SU-DHL-6 (cell line): ENCODE results near the gene ANAPC4.

Source experiments
- EZH2phosphoT487 ChIP-seq: fragments of 200-600 bp; sonication (generic), shearing (Covaris generic); conservative IDR thresholded peaks from 2 replicates; pipeline ENCODE4 v1.6.1; 2018; ENCODE audit warnings: mild to moderate bottlenecking, antibody characterized with exemption, low read length, moderate library complexity, mixed read lengths
- TF ChIP-seq, protein P1 (sequence below): fragments of 200-600 bp; sonication (generic); IDR thresholded peaks from one replicate; pipeline ENCODE4 v1.5.1; 2017; ENCODE audit warnings: antibody characterized with exemption, mild to moderate bottlenecking, low read length, moderate library complexity; ENCODE audit not compliant: insufficient read depth, poor library complexity, severe bottlenecking

DNA sequence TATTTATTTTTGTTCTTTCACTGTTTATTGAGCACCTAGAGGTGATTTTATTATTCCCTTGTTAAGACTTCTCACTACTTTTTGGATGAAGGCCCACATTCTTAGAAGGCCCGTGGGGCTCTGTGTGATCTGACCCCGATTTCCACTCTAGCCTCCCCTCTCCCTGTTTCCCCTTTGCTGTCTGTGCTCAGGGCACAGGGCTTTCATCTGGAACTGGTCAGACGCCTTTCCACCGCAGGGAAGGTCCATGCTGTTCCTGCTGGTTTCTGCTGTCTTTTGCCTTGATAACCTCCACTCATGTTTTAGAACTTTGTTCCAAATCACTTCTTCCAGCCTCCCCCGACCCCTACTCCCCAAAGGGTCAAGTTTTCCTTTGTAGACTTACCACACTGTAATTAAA, 31.3 kb upstream of the ANAPC4 start:
- no peak for TF ChIP-seq EZH2phosphoT487
- TF ChIP-seq, protein P1, sequence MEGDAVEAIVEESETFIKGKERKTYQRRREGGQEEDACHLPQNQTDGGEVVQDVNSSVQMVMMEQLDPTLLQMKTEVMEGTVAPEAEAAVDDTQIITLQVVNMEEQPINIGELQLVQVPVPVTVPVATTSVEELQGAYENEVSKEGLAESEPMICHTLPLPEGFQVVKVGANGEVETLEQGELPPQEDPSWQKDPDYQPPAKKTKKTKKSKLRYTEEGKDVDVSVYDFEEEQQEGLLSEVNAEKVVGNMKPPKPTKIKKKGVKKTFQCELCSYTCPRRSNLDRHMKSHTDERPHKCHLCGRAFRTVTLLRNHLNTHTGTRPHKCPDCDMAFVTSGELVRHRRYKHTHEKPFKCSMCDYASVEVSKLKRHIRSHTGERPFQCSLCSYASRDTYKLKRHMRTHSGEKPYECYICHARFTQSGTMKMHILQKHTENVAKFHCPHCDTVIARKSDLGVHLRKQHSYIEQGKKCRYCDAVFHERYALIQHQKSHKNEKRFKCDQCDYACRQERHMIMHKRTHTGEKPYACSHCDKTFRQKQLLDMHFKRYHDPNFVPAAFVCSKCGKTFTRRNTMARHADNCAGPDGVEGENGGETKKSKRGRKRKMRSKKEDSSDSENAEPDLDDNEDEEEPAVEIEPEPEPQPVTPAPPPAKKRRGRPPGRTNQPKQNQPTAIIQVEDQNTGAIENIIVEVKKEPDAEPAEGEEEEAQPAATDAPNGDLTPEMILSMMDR = no peak
